Neural crest cell (in vitro differentiated cells): ENCODE results near the gene TCEA2. TPM values are rescaled to one million over a fixed set of nuclear protein-coding genes. Genes with fewer than 3 reads are reported as not detected.

Experiments used
- DNase-seq: peaks from one replicate; pipeline ENCODE4 v3.0.0; 2021; ENCODE audit warnings: low read depth, mixed read lengths, low spot score
- H3K27ac Mint-ChIP-seq: one replicate; pipeline ENCODE4 v1.8.0; 2021; ENCODE audit warnings: mild to moderate bottlenecking, mixed read lengths; ENCODE audit not compliant: unreplicated experiment
- H3K27me3 Mint-ChIP-seq: 2 replicates; pipeline ENCODE4 v1.8.0; 2021; ENCODE audit warnings: low read depth, mild to moderate bottlenecking, mixed read lengths
- H3K36me3 Mint-ChIP-seq: 2 replicates; pipeline ENCODE4 v1.8.0; 2021; ENCODE audit warnings: low read depth, mild to moderate bottlenecking, mixed read lengths
- H3K4me1 Mint-ChIP-seq: 2 replicates; pipeline ENCODE4 v1.8.0; 2021; ENCODE audit warnings: mixed read lengths
- H3K4me3 Mint-ChIP-seq: one replicate; pipeline ENCODE4 v1.8.0; 2021; ENCODE audit warnings: mild to moderate bottlenecking, mixed read lengths
- H3K9me3 Mint-ChIP-seq: 2 replicates; pipeline ENCODE4 v1.8.0; 2021; ENCODE audit warnings: mixed read lengths
- CTCF ChIP-seq: fragments of 200-600 bp; sonication (generic); conservative IDR thresholded peaks from 2 replicates; pipeline ENCODE4 v1.5.0; 2021; ENCODE audit warnings: antibody characterized with exemption, mild to moderate bottlenecking
- total RNA-seq: library from RNA; stranded (reverse); gene quantifications from 2 replicates; pipeline ENCODE4 v1.2.1, GENCODE V29; 2021

TCEA2 gene
- total RNA-seq, 1 donor from 2014 or later = 82.5 TPM

- H3K4me3 Mint-ChIP-seq = no peak overlapping the region
Measured at GRCh38 chr20:64038224-64038564, 24.8 kb upstream of the TCEA2 start.

GRCh38 chr20:64038565-64039292 lies 24.3 kb upstream of the TCEA2 start:
- H3K4me1 Mint-ChIP-seq = peaks cover 4% of the 10 kb centered on the region
- H3K27me3 Mint-ChIP-seq = peaks cover 74% of the 10 kb centered on the region
- DNase-seq = peak; percentile 71
- H3K27ac Mint-ChIP-seq = no peak overlapping the region
- H3K4me3 Mint-ChIP-seq = peak overlapping the region; percentile 57
- H3K36me3 Mint-ChIP-seq = no peaks in the 10 kb centered on the region
- H3K9me3 Mint-ChIP-seq = no peaks in the 10 kb centered on the region
- TF ChIP-seq CTCF = peak; percentile 72

More at GRCh38 chr20:64038224-64038564, 24.8 kb upstream of the TCEA2 start:
- no peak for TF ChIP-seq CTCF
- Mint-ChIP-seq H3K4me1 (peaks cover 4% of the 10 kb centered on the region), H3K27me3 (peaks cover 69% of the 10 kb centered on the region), H3K27ac (no peak overlapping the region), H3K36me3 (no peaks in the 10 kb centered on the region), H3K9me3 (no peaks in the 10 kb centered on the region)
- DNase-seq = no peak

DNA sequence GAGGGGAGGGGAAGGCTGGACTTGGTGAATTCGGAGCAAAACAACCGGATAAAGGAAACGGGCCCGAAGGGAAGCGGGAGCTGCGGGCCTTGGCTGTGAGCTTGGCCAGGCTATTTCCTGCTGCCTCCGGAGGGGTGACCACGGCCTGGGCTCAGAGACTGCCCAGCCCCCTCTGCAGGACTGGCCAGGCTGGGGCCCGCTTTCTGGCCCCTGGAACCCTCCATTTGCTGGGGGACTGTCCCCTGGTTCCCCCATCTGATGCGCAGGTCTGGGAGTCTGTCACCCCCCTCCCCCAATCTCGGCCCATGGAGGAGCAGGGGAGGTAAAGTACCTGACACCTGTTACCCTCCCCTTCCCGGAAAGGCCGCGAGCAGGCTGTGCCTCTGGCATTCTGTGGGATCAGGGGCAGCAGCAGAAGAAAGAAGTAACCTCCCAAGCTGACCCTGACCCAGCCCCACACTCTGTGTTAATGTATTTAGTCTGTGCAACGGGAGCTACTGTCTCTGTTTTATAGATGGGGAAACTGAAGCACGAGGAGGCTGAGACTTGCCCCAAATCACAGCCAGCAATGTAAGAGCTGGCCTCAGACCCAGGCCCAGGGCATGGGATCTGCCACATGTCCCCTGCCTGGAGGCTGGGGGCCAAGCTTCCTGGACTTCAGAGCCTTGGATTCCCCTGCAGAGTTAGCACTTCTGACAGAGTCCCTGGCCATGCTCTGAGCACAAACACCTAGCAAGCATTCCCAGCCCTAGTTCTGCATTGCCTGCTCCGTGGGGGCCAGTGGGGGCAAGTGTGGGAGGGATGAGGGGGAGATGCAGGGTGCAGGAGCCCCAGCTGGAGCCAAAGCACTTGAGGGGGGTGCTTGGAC lies 23.5 kb upstream of the TCEA2 start:
- Mint-ChIP-seq H3K9me3 (no peaks in the 10 kb centered on the region), H3K4me3 (peak overlapping the region; percentile 67), H3K27ac (no peak overlapping the region), H3K36me3 (no peaks in the 10 kb centered on the region), H3K4me1 (peaks cover 4% of the 10 kb centered on the region), H3K27me3 (peaks cover 82% of the 10 kb centered on the region)
- TF ChIP-seq CTCF = no peak
- no peak for DNase-seq

- H3K4me3 Mint-ChIP-seq = peak overlapping the region; percentile 46
Measured at GRCh38 chr20:64040231-64041039, 22.6 kb upstream of the TCEA2 start.

More at GRCh38 chr20:64040231-64041039, 22.6 kb upstream of the TCEA2 start:
- Mint-ChIP-seq H3K36me3 (no peaks in the 10 kb centered on the region), H3K9me3 (no peaks in the 10 kb centered on the region), H3K27ac (no peak overlapping the region), H3K4me1 (peaks cover 4% of the 10 kb centered on the region), H3K27me3 (peaks cover 85% of the 10 kb centered on the region)
- DNase-seq = no peak
- TF ChIP-seq CTCF = no peak
